Fibroblast of lung (primary cell): Measurements from ENCODE around the gene GALP.
"Not testable (repeated sequence)": the region's sequence is repeated elsewhere in the genome, so short reads cannot be mapped to it uniquely, and the experiment has no call there.

ENCODE experiments used
- CTCF ChIP-seq, 2 donors: IDR thresholded peaks in 1 of 2; conservative IDR thresholded peaks in 1 of 2; 1 replicate in 1 of 2; 2 replicates in 1 of 2; pipeline ENCODE4 v1.5.1; 2011 to 2012; ENCODE audit warnings: low read length in 2 of 2, control low read depth in 1 of 2, inconsistent platforms in 1 of 2, low read depth in 1 of 2, mild to moderate bottlenecking in 1 of 2
- EZH2 ChIP-seq: IDR thresholded peaks from 2 replicates; pipeline ENCODE4 v1.5.1; 2012; ENCODE audit warnings: low read length, control low read depth, mild to moderate bottlenecking; ENCODE audit errors: missing control alignments

GRCh38 chr19:56197646-56198045 is 21.8 kb downstream of the GALP start, which contains the start of gene ZSCAN5B:
- not testable (repeated sequence) for TF ChIP-seq CTCF (conservative IDR thresholded peaks at IDR 0.05 in 1 of 2, IDR thresholded peaks at IDR 0.05 in 1 of 2; ENCODE audit: low read depth in 1 of 2, low read length in 2 of 2); EZH2
